ENCODE data around the gene IMPACT.
A peak's percentile ranks its signal among the peaks of the same experiment; 100 is the strongest.

The IMPACT gene

GRCh38 chr18:24474406-24474805 lies 47.9 kb downstream of the IMPACT start:
- DNase-seq (ENCODE audit: extremely low read depth in 1 of 2, low read depth in 1 of 2), result no peak

DNA sequence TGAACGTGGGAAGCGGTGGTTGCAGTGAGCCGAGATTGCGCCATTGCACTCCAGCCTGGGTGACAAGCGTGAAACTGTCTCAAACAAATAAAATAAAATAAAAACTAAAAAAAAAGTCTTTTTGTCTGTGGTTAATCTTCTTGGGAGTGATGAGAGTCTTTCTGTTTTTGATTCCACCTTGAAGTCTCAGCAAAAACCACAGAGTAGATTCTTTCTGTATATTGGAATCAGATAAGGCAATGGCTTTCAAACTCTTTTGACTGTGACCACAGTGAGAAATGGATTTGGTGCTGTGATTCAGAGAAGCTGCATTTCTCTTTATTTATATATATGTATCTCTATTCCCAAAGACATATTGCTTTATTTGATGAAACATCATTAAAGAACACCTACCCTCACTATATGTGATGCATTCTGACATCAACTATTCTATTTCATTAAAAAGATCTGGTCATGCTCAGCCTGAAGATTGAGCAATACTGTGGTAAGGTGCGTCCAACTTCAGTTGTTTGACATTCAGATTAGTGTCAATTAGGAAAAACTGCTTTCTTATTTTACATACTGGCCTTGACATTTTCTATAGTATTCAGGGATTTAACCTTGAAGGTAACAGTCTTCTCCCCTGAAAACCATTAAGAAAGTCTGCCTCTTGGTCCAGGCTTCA lies 49.6 kb downstream of the IMPACT start:
- DNase-seq (ENCODE audit: extremely low read depth in 1 of 2, low read depth in 1 of 2), result no peak

GRCh38 chr18:24479371-24479770 lies 52.9 kb downstream of the IMPACT start:
- DNase-seq (ENCODE audit: extremely low read depth in 1 of 2, low read depth in 1 of 2), result no peak

DNA sequence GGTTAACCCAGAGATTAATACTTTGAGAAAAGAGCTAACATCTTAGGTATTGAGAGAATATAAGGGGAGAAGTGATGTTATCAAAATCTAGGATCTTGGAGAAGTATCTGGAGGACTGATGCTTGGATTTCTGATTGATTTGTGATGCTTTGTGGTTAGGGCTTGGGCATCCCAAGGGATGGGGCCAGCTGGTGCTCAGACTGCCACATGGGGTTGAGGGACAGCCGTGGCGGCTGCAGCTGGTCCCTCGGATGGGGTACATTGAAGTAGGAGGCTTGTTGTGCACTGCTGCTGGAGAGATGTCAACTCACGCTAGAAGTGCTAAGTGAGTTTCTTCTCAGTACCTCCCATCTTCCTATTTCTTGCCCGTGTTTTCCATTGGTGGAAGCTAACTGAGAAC lies 56.4 kb downstream of the IMPACT start:
- no peak for DNase-seq (ENCODE audit: extremely low read depth in 1 of 2, low read depth in 1 of 2)

- no peak for DNase-seq (ENCODE audit: extremely low read depth in 1 of 2, low read depth in 1 of 2)
Measured at GRCh38 chr18:24485681-24486080, 59.2 kb downstream of the IMPACT start.

DNA sequence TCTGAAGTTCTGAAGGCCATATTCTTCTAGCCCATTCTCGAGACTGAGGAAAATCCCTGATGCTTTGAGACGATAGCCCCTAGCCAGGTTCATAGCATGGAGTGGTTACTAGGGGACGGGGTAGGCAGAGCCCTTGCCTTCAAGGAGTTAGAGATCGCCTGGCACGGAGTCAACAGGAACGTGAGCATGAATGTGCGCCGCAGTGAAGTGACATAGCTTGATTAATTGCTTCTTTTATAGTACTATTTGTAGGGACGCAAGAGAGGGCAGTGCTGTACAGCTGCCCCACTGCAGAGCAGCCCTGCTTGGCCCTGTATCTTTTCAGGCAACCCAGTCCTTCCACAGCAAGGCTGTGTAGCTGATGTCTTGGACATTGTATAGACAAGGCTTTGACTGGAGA lies 60.2 kb downstream of the IMPACT start:
- no peak for DNase-seq (ENCODE audit: extremely low read depth in 1 of 2, low read depth in 1 of 2)

DNA sequence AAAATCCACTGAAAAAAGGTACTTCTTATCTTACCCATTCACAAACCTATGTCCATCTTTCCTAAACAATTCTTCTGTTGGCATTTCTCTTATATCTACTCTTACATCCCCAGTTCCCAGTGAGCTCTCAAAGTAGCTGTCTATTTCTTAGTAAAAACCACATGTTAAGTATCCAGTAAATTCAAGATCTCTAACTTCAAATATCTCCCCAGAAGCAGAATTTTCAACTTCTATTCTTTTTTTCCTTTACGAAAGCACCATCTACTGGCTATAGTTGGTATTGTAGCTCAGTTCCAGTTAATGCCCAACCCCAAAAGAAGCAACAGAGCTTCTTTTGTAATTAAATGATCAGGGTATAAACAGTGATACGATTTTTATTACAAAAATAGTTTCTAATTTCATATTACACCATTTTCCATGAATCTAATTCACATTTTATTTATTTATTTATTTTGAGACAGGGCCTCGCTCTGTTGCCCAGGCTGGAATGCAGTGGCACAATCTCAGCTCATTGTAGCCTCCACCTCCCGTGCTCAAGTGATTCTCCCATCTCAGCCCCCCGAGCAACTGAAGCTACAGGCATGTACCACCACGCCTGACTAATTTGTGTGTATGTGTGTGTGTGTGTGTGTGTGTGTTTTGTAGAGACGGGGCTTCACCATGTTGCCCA lies 62.5 kb downstream of the IMPACT start:
- no peak for DNase-seq (ENCODE audit: extremely low read depth in 1 of 2, low read depth in 1 of 2)

GRCh38 chr18:24490539-24490938 lies 64.1 kb downstream of the IMPACT start:
- no peak for DNase-seq (ENCODE audit: extremely low read depth in 1 of 2, low read depth in 1 of 2)

- peak in 1 of 2 donors; percentile 4 for DNase-seq (ENCODE audit: extremely low read depth in 1 of 2, low read depth in 1 of 2)
Measured at GRCh38 chr18:24491927-24492834, 65.7 kb downstream of the IMPACT start.

DNA sequence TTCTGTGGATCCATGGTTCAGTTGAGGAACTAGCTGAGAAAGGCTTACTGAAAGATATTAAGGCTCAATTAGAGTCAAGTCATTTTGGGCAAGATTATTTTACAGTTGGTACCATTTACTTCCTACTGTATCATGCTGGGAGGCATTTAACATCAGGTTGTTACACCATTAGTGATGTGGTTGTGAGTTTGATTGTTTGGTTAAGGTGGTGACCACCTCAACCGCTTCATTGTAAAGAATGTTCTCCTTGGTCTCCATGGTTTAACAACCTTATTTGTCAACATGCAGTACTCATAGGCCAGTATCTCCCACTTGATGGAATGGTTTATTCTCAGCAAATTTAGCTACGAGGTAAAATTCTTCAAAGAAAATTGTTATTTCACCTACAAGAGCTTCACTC lies 68.1 kb downstream of the IMPACT start:
- no peak for DNase-seq (ENCODE audit: extremely low read depth in 1 of 2, low read depth in 1 of 2)

- no peak for DNase-seq (ENCODE audit: extremely low read depth in 1 of 2, low read depth in 1 of 2)
Measured at GRCh38 chr18:24497031-24497754, 70.7 kb downstream of the IMPACT start.

- no peak for DNase-seq (ENCODE audit: extremely low read depth in 1 of 2, low read depth in 1 of 2)
Measured at GRCh38 chr18:24499814-24500213, 73.3 kb downstream of the IMPACT start.

- no peak for DNase-seq (ENCODE audit: extremely low read depth in 1 of 2, low read depth in 1 of 2)
Measured at GRCh38 chr18:24500217-24500616, 73.7 kb downstream of the IMPACT start.

DNA sequence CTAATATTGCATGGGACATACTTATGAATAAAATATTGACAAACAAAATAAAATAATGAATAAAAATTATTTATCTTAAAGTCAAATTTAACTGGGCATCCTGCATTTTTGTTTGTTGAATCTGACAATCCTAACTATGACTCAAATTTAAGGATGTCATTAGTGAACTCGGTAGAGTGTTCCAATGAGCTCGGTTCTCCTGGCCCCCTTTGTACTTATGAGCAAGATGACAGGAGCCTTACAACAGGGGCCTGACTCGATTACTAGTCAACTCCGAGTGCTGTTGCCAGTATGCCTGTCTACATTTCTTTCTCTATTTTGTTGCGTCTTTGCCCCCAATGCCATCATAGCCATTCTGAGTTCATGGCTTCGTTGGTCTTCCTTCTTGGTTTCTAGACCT lies 74.3 kb downstream of the IMPACT start:
- no peak for DNase-seq (ENCODE audit: extremely low read depth in 1 of 2, low read depth in 1 of 2)

- DNase-seq (ENCODE audit: extremely low read depth in 1 of 2, low read depth in 1 of 2), result no peak
Measured at GRCh38 chr18:24502667-24503523, 76.4 kb downstream of the IMPACT start.
